GM23338 (cell line): ENCODE data around the gene DIO2. TPM values are rescaled to one million over a fixed set of nuclear protein-coding genes. Genes with fewer than 3 reads are reported as not detected.

Experiments used
- ATAC-seq: fragments of 200-7000 bp; cut with Tn5 transposase; 3 replicates; pipeline ENCODE4 v1.9.1; 2020
- DNase-seq: peaks from one replicate; pipeline ENCODE4 v3.0.0-alpha.2; 2015; ENCODE audit warnings: low spot score
- H2AFZ ChIP-seq: fragments of 200-600 bp; sonication (generic); 2 replicates; pipeline ENCODE4 v1.8.0; 2016; ENCODE audit warnings: antibody characterized with exemption, mild to moderate bottlenecking, moderate library complexity
- H3F3A ChIP-seq: fragments of 200-600 bp; sonication (generic); replicated peaks from 2 replicates; pipeline ENCODE4 v1.8.0; 2017; ENCODE audit warnings: antibody characterized with exemption, mixed run types, low read depth
- H3K27ac ChIP-seq: fragments of 200-600 bp; sonication (generic); 2 replicates; pipeline ENCODE4 v1.6.1; 2016; ENCODE audit warnings: low read depth
- H3K27me3 ChIP-seq: fragments of 200-600 bp; sonication (generic); 2 replicates; pipeline ENCODE4 v1.8.0; 2016; ENCODE audit warnings: mild to moderate bottlenecking, mixed run types, moderate library complexity; ENCODE audit not compliant: insufficient read depth
- H3K36me3 ChIP-seq: fragments of 200-600 bp; sonication (generic); 2 replicates; pipeline ENCODE4 v1.8.0; 2016; ENCODE audit warnings: mild to moderate bottlenecking; ENCODE audit not compliant: insufficient read depth
- H3K4me1 ChIP-seq: fragments of 200-600 bp; sonication (generic); 2 replicates; pipeline ENCODE4 v1.8.0; 2016; ENCODE audit warnings: mild to moderate bottlenecking, moderate library complexity; ENCODE audit not compliant: insufficient read depth
- H3K4me2 ChIP-seq: fragments of 200-600 bp; sonication (generic); 2 replicates; pipeline ENCODE4 v1.7.1; 2017; ENCODE audit warnings: mixed run types
- H3K4me3 ChIP-seq: fragments of 200-600 bp; sonication (generic); 2 replicates; pipeline ENCODE4 v1.6.1; 2016; ENCODE audit warnings: mixed run types
- H3K79me2 ChIP-seq: fragments of 200-600 bp; sonication (generic); replicated peaks from 2 replicates; pipeline ENCODE4 v1.8.0; 2017; ENCODE audit warnings: mild to moderate bottlenecking; ENCODE audit not compliant: insufficient read depth
- H3K9me2 ChIP-seq: fragments of 200-600 bp; sonication (generic); 2 replicates; pipeline ENCODE4 v1.8.0; 2017; ENCODE audit not compliant: insufficient read depth
- H4K20me1 ChIP-seq: fragments of 200-600 bp; sonication (generic); replicated peaks from 2 replicates; pipeline ENCODE4 v1.8.0; 2017; ENCODE audit warnings: mild to moderate bottlenecking; ENCODE audit not compliant: insufficient read depth
- H3K27ac Mint-ChIP-seq: 2 replicates; pipeline ENCODE4 v1.8.0; 2020; ENCODE audit warnings: inconsistent platforms, mild to moderate bottlenecking, moderate library complexity, mixed read lengths
- H3K27me3 Mint-ChIP-seq: 3 replicates; pipeline ENCODE4 v1.8.0; 2022; ENCODE audit warnings: low read depth, mild to moderate bottlenecking, moderate library complexity, mixed read lengths, inconsistent platforms; ENCODE audit not compliant: insufficient read depth, poor library complexity
- H3K36me3 Mint-ChIP-seq: 3 replicates; pipeline ENCODE4 v1.8.0; 2021; ENCODE audit warnings: low read depth, mild to moderate bottlenecking, inconsistent platforms, moderate library complexity, mixed read lengths
- H3K4me1 Mint-ChIP-seq: 3 replicates; pipeline ENCODE4 v1.8.0; 2020; ENCODE audit warnings: mild to moderate bottlenecking, inconsistent platforms, mixed read lengths
- H3K4me3 Mint-ChIP-seq: 3 replicates; pipeline ENCODE4 v1.8.0; 2021; ENCODE audit warnings: moderate library complexity, mild to moderate bottlenecking, inconsistent platforms, mixed read lengths
- H3K9me3 Mint-ChIP-seq: 3 replicates; pipeline ENCODE4 v1.8.0; 2020; ENCODE audit warnings: moderate library complexity, mild to moderate bottlenecking, inconsistent platforms, mixed read lengths
- CREB1 ChIP-seq: fragments of 250-450 bp; sonication (Bioruptor Pico); IDR thresholded peaks from 2 replicates; pipeline ENCODE4 v1.5.0; 2020; ENCODE audit warnings: low read depth, mild to moderate bottlenecking, moderate library complexity
- ETS1 ChIP-seq: IDR thresholded peaks from 2 replicates; pipeline ENCODE4 v1.6.1; 2016; ENCODE audit warnings: antibody characterized with exemption
- EZH2 ChIP-seq: fragments of 200-600 bp; sonication (generic); IDR thresholded peaks from one replicate; pipeline ENCODE4 v1.8.0; 2017; ENCODE audit warnings: antibody characterized with exemption, mild to moderate bottlenecking, low read depth; ENCODE audit not compliant: unreplicated experiment
- JUNB ChIP-seq: IDR thresholded peaks from one replicate; pipeline ENCODE4 v1.6.1; 2016; ENCODE audit warnings: antibody characterized with exemption; ENCODE audit not compliant: unreplicated experiment
- REST ChIP-seq: IDR thresholded peaks from one replicate; pipeline ENCODE4 v1.6.1; 2018; ENCODE audit warnings: antibody characterized with exemption; ENCODE audit not compliant: unreplicated experiment
- ZNF114 ChIP-seq: fragments of 250-450 bp; sonication (Bioruptor Pico); IDR thresholded peaks from 2 replicates; pipeline ENCODE4 v1.5.0; 2020; ENCODE audit warnings: mild to moderate bottlenecking, moderate library complexity
- ZNF462 ChIP-seq: fragments of 250-450 bp; sonication (Bioruptor Pico); IDR thresholded peaks from 2 replicates; pipeline ENCODE4 v1.5.0; 2020; ENCODE audit warnings: mild to moderate bottlenecking, moderate library complexity
- polyA plus RNA-seq: library from polyadenylated mRNA; unstranded; fragments of >200 nt; fragmentation: Nextera tagmentation; extraction: Ambion mirVana; gene quantifications from 2 replicates; pipeline ENCODE4 v1.2.1, GENCODE V29; 2016
- total RNA-seq: library from RNA; depleted of rRNA; stranded (reverse); fragments of >200 nt; shearing (Covaris generic); gene quantifications from 2 replicates; pipeline ENCODE4 v1.2.3, GENCODE V29; 2014

The DIO2 gene
- total and polyA plus RNA-seq, 2 experiments from 2014 or later = 0.05 to 0.17 TPM

GRCh38 chr14:80152166-80152565, 59.1 kb downstream of the DIO2 start:
- H3K4me2 ChIP-seq = no peak overlapping the region

More at GRCh38 chr14:80152166-80152565, 59.1 kb downstream of the DIO2 start:
- DNase-seq (no peak), ATAC-seq (no peak)
- Mint-ChIP-seq H3K27ac (no peak overlapping the region), H3K27me3 (no peaks in the 10 kb centered on the region), H3K4me1 (no peaks in the 10 kb centered on the region), H3K4me3 (no peak overlapping the region), H3K9me3 (no peaks in the 10 kb centered on the region), H3K36me3 (no peaks in the 10 kb centered on the region)
- Histone ChIP-seq H3K27ac (no peak overlapping the region), H3K79me2 (no peaks in the 10 kb centered on the region), H3K4me1 (no peaks in the 10 kb centered on the region), H3K4me3 (no peak overlapping the region), H2AFZ (no peak overlapping the region), H3K36me3 (no peaks in the 10 kb centered on the region), H3K9me2 (no peaks in the 10 kb centered on the region), H4K20me1 (no peaks in the 10 kb centered on the region), H3F3A (no peaks in the 10 kb centered on the region), H3K27me3 (no peaks in the 10 kb centered on the region)
- TF ChIP-seq REST (no peak), ZNF114 (no peak), CREB1 (CRISPR knock-in tag) (no peak), ETS1 (no peak), JUNB (no peak), ZNF462 (CRISPR knock-in tag) (no peak), EZH2 (no peak)
